Right lobe of liver (tissue), 4 donors: Measurements from ENCODE around the gene WSB1.

ENCODE experiments used
- CTCF ChIP-seq, 4 donors: fragments of 200-600 bp in 3 of 4; fragments of 450-650 bp in 1 of 4; IDR thresholded peaks; one replicate each; pipeline versions ENCODE4 v1.5.1 to v1.8.0; 2016 to 2022; ENCODE audit warnings: antibody characterized with exemption in 4 of 4, mild to moderate bottlenecking in 2 of 4
- POLR2A ChIP-seq: fragments of 450-650 bp; IDR thresholded peaks from one replicate; pipeline ENCODE4 v1.6.1; 2017; ENCODE audit warnings: antibody characterized with exemption, mild to moderate bottlenecking
- donor health status: DM: no; HTN: no; CAD: no.
- donor health status: DM: no; HTN: no; CAD: no.
- donor health status: DM: no; HTN: yes; CAD: no.

GRCh38 chr17:27336184-27336583 is 42.3 kb downstream of the WSB1 start:
- TF ChIP-seq POLR2A: no peak
- no peak for TF ChIP-seq CTCF (IDR thresholded peaks at IDR 0.05)
